ENCODE results near the gene DCTN5.
"Not testable (repeated sequence)": the region's sequence is repeated elsewhere in the genome, so short reads cannot be mapped to it uniquely, and the experiment has no call there.

DCTN5 gene

DNA sequence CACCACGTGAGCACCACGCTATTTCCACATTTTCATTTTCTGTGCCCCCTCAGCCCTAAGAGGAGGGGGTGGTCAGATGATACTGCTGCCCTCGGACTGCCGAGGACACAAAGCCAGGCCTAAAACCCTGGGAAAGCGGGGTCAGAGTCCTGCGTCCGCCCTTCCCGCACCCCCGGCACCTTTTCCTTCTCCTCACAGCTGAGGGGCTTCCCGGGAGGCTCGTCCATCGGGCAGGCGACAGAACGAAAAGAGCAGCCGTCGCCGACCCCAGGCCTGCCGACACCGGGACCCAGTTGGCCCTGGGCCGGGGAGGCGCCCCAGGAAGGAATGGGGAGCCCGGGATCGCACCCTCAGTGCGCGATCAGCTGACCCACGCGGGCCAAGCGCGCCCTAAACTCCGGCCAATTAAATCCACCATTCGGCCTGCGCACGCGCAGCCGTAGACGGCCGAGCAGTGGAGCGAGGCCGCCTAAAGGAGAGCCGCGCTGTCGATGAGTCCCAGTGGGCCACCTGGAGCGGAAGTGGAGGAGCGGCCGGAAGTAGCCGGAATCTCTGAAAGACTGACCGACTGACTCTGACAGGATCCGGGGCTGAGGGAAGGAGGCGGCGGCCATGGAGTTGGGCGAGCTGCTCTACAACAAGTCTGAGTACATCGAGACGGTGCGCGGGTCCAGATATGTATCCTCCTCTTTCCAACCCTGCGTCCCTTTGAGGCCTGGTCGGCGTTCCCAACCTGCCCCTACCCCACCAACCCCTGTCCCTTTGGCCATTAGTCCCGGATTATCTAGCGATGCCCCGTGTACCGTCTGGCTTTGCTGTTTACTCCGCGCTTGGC lies at the start of gene DCTN5, which contains the start of gene PALB2:
TSS of gene DCTN5 (plus strand) at position 536 of the 835 bp plus-strand sequence. CDS start at position 613, 77 bp downstream.
TSS of gene PALB2 (minus strand) at position 380 of the 835 bp plus-strand sequence. CDS start at position 227, 153 bp downstream.
- H3K27me3 Mint-ChIP-seq, result no peaks in the 10 kb centered on the region
- peaks cover 40% of the 10 kb centered on the region for H3K4me1 Mint-ChIP-seq
- H3K27ac Mint-ChIP-seq, result peak within 1 kb of the TSS; percentile 97

DNA sequence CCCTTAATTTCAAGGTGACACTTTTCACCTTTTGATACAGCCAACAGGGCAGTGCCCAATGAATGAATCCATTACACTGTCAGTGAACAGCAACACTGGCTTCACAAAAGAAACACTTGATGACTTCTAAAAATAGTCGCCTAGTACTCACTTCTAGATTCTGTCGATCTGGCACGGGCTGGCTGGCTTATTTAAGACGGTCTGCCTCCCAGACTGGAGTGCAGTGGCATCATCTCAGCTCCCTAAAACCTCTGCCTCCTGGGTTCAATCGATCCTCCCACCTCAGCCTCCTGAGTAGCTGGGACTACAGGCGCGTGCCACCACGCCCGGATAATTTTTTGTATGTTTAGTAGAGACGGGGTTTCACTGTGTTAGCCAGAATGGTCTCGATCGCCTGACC lies 47.1 kb upstream of the DCTN5 start:
- Mint-ChIP-seq H3K36me3 (peaks cover 26% of the 10 kb centered on the region), H3K4me1 (peaks cover 29% of the 10 kb centered on the region), H3K27me3 (no peaks in the 10 kb centered on the region), H3K4me3 (peak overlapping the region; percentile 83), H3K27ac (no peak overlapping the region), H3K9me3 (no peaks in the 10 kb centered on the region)
- CTCF ChIA-PET, result no interaction called here
- DNase-seq, result no peak

More for the DNA sequence above, at the start of gene DCTN5, which contains the start of gene PALB2:
- Mint-ChIP-seq H3K4me3 (peak within 1 kb of the TSS; percentile 99), H3K9me3 (no peaks in the 10 kb centered on the region), H3K36me3 (peaks cover 31% of the 10 kb centered on the region)
- peak; percentile 93 for DNase-seq
- CTCF ChIA-PET, result interaction anchor here (1.4 to 1.9 kb wide), 2 partner anchors 12 to 44 kb away, joined by 4 to 9 read pairs; no protein-coding TSS in a partner anchor

DNA sequence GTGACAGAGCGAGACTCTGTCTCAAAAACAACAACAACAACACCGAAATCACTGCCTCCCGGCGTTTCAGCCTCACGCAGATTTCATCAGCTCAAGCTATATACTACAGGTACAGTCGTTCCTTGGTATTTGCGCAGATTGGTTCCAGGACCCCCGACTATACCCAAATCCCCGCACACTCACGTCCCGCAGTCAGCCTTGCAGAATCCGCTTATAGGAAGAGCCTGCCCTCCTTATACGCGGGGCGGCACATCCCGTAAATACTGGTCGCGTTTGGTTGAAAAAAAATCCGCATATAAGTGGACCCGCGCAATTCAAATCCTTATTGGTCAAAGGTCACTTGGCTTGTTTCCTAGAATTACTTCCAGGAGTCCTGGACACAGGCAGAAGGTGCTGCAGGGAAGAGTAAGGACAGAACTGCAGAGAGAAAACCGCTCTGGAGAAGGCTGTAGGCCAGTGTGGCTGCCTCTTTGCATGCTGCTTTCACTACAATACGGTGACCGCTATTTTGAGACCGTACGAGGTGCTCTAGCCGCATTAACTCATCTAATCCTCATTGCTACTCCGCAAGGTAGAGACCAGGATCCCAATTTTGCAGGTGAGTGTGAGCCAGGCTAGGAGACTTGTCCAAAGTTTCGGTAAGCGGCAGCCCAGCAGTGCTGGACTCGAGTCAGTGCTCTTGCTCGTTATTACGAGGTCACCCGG lies 45.9 kb upstream of the DCTN5 start:
- CTCF ChIA-PET, result interaction anchor here (1.8 kb wide), 1 partner anchor 38 kb away, joined by 9 read pairs; the partner anchor contains the start of genes EARS2 and UBFD1
- Mint-ChIP-seq H3K9me3 (no peaks in the 10 kb centered on the region), H3K27ac (peak overlapping the region; percentile 70), H3K4me3 (peak overlapping the region; percentile 83), H3K36me3 (peaks cover 20% of the 10 kb centered on the region), H3K4me1 (peaks cover 29% of the 10 kb centered on the region), H3K27me3 (no peaks in the 10 kb centered on the region)
- peak; percentile 24 for DNase-seq

DNA sequence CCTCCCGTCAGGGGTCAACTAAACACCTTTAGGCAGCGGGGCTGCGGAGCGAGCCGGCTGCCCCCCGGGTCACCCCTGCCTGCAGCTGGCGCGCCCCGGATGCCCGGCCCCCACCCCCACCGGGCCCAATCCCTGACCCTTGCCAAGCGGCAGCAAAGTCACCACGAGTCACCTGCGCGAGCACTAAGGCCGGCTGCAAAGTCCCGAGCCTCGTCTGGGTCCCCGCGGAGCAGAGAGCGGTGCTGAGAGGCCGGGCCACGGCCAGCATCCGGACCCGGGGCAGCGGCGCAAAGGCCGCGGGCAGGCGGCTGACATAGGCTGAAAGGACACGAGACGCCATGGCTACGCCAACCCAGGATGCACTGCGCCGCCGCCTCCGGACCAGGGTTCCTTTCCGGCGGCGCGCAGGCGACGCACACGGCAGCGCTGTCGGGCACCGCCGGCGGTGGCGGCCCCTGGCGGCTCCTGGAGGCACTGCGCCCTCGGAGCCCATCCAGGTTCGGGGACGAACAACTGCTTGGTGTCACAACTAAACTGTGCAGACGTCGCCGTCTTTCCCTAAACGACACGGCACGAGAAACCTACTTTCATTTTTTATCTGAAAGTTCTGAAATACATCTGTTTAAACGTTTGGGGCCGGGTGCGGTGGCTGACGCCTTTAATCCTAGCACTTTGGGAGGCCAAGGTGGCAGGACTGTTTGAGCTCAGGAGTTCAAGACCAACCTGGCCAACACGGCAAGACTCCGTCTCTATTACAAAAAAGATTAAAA lies 45.1 kb upstream of the DCTN5 start, which contains the start of gene NDUFAB1:
TSS of gene NDUFAB1 (minus strand) at position 366 of the 770 bp plus-strand sequence. CDS start at position 340, 26 bp downstream.
- CTCF ChIA-PET, result interaction anchor here (0.7 to 2.2 kb wide), 15 partner anchors 9 to 124 kb away, joined by 3 to 9 read pairs (median 3); partner anchors contain the start of genes DCTN5, EARS2, PALB2 and UBFD1
- H3K4me3 Mint-ChIP-seq, result peak within 1 kb of the TSS; percentile 83
- DNase-seq, result peak; percentile 93
- peaks cover 29% of the 10 kb centered on the region for H3K4me1 Mint-ChIP-seq
- peak within 1 kb of the TSS; percentile 81 for H3K27ac Mint-ChIP-seq
- H3K36me3 Mint-ChIP-seq, result peaks cover 18% of the 10 kb centered on the region
- H3K9me3 Mint-ChIP-seq, result no peaks in the 10 kb centered on the region
- no peaks in the 10 kb centered on the region for H3K27me3 Mint-ChIP-seq

DNA sequence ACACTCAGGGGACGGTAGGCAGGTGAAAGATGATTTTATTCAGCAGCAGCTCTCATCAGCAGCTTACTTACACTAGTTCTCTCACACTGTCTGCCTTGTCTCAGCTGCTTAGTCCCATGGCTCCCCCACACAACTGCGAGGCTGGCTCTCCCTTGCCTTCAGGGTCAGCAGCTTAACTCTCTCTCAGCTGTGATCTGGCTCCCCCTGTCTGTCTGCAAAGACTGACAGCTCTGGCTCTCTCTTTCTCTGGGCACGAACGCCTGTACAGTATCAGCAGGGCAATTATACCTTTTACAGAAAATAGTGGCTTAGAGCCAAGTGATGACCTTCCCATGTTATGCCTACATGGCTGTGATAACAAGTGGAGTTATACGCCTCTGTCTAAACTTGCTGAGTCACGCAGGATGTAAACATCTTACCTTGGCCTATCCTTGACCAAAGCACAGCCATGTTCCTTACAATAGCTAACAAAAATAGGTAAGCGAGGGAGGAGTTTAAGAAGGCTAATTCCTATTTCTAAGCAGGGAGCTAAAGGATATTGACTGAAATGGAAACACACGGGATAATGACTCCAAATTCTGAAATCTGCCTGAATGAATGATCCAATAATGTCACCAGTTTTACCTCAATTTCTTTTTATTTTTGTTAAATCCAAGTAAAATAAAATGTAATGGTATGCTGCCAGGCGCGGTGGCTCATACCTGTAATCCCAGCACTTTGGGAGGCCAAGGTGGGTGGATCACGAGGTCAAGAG lies 44.1 kb upstream of the DCTN5 start:
- Mint-ChIP-seq H3K36me3 (peaks cover 15% of the 10 kb centered on the region), H3K27me3 (no peaks in the 10 kb centered on the region), H3K4me1 (peaks cover 29% of the 10 kb centered on the region), H3K4me3 (no peak overlapping the region), H3K27ac (peak overlapping the region; percentile 67), H3K9me3 (no peaks in the 10 kb centered on the region)
- DNase-seq, result peak; percentile 34
- CTCF ChIA-PET, result interaction anchor here (0.7 to 2.2 kb wide), 15 partner anchors 8 to 123 kb away, joined by 3 to 9 read pairs (median 3); partner anchors contain the start of genes DCTN5, EARS2, PALB2 and UBFD1

DNA sequence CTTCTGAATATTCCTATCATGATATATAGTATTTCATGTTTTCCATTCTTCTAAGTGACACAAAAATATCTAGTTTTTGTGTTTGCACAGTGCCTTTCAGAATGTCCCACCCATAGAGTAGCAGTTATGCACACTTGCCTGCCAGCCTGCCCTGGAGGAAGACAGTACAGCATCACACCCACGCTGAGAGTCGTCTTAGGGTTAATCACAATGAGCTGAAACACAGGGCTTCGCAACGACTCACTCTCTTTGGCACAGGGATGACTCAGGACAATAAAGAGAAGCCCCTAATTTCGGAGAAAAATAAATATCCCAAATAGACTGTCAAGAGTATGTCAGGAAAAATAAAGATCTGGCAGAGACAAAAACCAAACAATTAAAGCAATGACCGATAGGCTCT lies 33.5 kb upstream of the DCTN5 start:
- no peak overlapping the region for H3K4me3 Mint-ChIP-seq
- no peaks in the 10 kb centered on the region for H3K27me3 Mint-ChIP-seq
- H3K36me3 Mint-ChIP-seq, result peaks cover 22% of the 10 kb centered on the region
- CTCF ChIA-PET, result no interaction called here
- H3K9me3 Mint-ChIP-seq, result no peaks in the 10 kb centered on the region
- no peak overlapping the region for H3K27ac Mint-ChIP-seq
- DNase-seq, result no peak
- no peaks in the 10 kb centered on the region for H3K4me1 Mint-ChIP-seq

DNA sequence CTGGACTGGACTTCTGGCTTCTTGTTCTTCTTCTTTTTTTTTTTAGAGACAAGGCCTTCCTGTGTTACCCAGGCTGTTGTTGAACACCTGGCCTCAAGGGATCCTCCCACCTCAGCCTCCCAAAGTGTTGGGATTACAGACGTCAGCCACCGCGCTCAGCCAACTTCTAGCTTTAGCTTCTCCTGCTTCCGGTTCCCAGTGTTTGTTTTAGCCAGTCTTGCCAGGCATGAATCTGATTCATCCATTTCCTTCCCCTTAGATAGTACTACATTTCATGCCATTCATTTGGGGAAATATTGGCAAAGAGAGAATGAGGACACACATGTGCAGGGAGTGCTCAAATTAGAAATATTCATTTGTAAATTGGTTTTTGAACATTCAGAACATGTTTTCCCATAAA lies 33.1 kb upstream of the DCTN5 start:
- Mint-ChIP-seq H3K27ac (no peak overlapping the region), H3K36me3 (peaks cover 19% of the 10 kb centered on the region), H3K27me3 (no peaks in the 10 kb centered on the region), H3K9me3 (no peaks in the 10 kb centered on the region), H3K4me1 (no peaks in the 10 kb centered on the region), H3K4me3 (no peak overlapping the region)
- CTCF ChIA-PET, result no interaction called here
- DNase-seq, result no peak

DNA sequence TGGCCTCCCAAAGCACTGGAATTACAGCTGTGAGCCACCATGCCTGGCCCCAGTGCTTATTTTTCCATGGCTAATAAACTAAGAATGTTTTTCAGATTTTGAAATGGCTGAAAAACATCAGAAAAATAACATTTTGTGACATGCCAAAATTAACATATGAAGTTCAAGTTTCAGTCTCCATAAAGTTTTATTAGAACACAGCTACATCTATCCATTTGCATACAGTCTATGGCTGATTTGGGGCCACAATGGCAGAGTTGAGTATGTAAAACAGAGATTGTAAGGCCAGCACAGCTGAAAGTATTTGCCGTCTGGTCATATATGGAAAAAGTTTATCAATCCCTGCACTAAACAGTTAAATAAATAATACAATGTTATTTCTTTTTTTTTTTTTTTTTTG lies 31.3 kb upstream of the DCTN5 start:
- H3K36me3 Mint-ChIP-seq, result peaks cover 16% of the 10 kb centered on the region
- no peak overlapping the region for H3K4me3 Mint-ChIP-seq
- CTCF ChIA-PET, result no interaction called here

DNA sequence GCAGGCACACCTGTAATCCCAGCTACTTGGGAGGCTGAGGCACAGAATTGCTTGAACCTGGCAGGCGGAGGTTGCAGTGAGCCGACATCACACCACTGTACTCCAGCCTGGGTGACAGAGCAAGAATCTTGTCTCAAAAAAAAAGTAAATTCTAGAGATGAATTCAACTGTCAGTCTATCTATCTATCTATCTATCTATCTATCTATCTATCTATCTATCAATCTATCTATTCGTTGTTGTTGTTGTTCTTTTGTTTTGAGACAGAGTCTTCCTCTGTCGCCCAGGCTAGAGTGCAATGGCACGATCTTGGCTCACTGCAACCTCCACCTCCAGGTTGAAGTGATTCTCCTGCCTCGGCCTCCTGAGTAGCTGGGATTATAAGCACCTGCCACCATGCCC lies 30.4 kb upstream of the DCTN5 start:
- CTCF ChIA-PET, result not testable (repeated sequence)

More for the DNA sequence above, 31.3 kb upstream of the DCTN5 start:
- no peak overlapping the region for H3K27ac Mint-ChIP-seq
- H3K27me3 Mint-ChIP-seq, result no peaks in the 10 kb centered on the region
- no peaks in the 10 kb centered on the region for H3K4me1 Mint-ChIP-seq
- H3K9me3 Mint-ChIP-seq, result no peaks in the 10 kb centered on the region
- no peak for DNase-seq

DNA sequence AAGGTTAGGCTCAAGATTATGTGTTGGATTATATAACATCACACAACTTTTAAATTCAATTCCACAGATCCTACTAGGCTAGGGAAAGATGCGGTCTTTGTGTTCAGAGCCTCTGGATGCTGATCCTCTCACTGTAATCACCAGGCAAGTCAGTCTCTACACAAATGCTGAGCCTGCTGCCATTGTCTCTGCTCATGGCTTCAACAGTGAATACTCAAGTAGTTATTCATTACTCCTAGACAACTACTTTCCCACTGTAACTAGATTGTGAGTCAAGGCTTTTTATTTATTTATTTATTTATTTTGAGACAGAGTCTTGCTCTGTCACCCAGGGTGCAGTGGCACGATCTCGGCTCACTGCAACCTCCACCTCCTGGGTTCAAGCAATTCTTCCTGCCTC lies 29.3 kb upstream of the DCTN5 start:
- H3K27ac Mint-ChIP-seq, result no peak overlapping the region
- CTCF ChIA-PET, result no interaction called here
- no peaks in the 10 kb centered on the region for H3K27me3 Mint-ChIP-seq
- no peak for DNase-seq
- no peaks in the 10 kb centered on the region for H3K9me3 Mint-ChIP-seq
- no peaks in the 10 kb centered on the region for H3K4me1 Mint-ChIP-seq
- peaks cover 14% of the 10 kb centered on the region for H3K36me3 Mint-ChIP-seq
- no peak overlapping the region for H3K4me3 Mint-ChIP-seq

More for the DNA sequence above, 30.4 kb upstream of the DCTN5 start:
- H3K27ac Mint-ChIP-seq, DNase-seq, H3K27me3 Mint-ChIP-seq, H3K4me1 Mint-ChIP-seq, H3K9me3 Mint-ChIP-seq, H3K4me3 Mint-ChIP-seq: not testable (repeated sequence)
- peaks cover 13% of the 10 kb centered on the region for H3K36me3 Mint-ChIP-seq

DNA sequence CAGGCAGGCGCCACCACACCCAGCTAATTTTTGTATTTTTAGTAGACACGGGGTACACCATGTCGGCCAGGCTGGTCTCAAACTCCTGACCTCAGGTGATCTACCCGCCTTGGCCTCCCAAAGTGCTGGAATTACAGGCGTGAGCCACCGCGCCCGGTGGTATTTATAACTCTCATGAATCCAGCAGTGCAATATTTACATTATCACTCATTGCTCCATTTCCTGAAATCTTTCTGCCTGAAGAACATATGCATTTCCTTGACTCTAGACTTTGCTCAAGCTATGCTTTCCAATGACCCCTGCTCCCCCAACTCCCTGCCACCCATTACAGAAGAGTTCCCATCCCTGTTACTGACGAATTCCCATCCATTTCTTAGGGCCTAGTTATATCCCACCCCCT lies 25.5 kb upstream of the DCTN5 start:
- H3K27ac Mint-ChIP-seq, result no peak overlapping the region
- H3K36me3 Mint-ChIP-seq, result peaks cover 27% of the 10 kb centered on the region
- CTCF ChIA-PET, result no interaction called here
- no peaks in the 10 kb centered on the region for H3K27me3 Mint-ChIP-seq
- no peaks in the 10 kb centered on the region for H3K9me3 Mint-ChIP-seq
- no peaks in the 10 kb centered on the region for H3K4me1 Mint-ChIP-seq
- H3K4me3 Mint-ChIP-seq, result no peak overlapping the region
- DNase-seq, result no peak

DNA sequence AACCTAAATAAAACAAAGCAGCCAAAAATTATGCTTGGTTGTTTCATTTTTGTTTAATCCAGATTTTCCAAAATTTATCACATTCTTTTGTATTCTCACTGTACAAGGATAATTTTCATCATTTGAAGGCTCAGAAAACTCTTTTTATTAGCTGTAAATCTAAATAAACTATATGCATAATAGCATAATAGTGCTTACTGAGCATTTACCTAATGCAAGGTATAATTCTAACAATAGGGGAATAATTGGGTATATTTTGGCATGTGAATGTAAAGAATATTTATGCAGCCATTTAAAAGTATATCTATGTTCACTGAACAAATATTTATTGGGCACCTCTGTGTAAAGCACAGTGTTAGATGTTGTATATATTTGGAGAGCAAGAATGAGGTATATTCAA lies 17.2 kb upstream of the DCTN5 start:
- Mint-ChIP-seq H3K4me1 (no peaks in the 10 kb centered on the region), H3K36me3 (peaks cover 37% of the 10 kb centered on the region), H3K27ac (no peak overlapping the region), H3K9me3 (no peaks in the 10 kb centered on the region), H3K27me3 (no peaks in the 10 kb centered on the region), H3K4me3 (no peak overlapping the region)
- no peak for DNase-seq
- CTCF ChIA-PET, result no interaction called here

DNA sequence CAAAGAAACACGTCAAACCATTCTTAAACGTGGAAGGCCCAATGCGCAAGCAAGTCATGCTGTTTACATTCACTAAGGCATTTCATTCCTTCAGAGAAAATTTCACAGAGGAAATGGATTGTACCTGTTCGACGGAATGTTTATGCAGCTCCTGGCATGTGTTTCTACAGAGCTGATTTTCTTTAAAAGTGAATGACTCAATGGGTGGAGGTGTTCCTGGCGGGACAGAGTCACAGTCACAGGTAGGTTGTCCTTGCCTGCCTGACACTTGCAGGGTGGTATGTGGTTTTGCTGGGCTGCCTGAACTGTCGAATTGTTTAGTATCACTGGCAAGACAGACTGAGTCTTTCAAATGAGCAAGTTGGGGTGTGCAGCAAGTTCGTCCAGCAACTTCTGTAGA lies 11.8 kb upstream of the DCTN5 start:
- Mint-ChIP-seq H3K4me1 (peaks cover 4% of the 10 kb centered on the region), H3K27ac (no peak overlapping the region), H3K9me3 (no peaks in the 10 kb centered on the region), H3K27me3 (no peaks in the 10 kb centered on the region), H3K4me3 (no peak overlapping the region), H3K36me3 (peaks cover 41% of the 10 kb centered on the region)
- CTCF ChIA-PET, result interaction anchor here (1.2 kb wide), 1 partner anchor 12 kb away, joined by 4 read pairs; the partner anchor contains the start of genes DCTN5 and PALB2
- no peak for DNase-seq
